Esophagus muscularis mucosa (tissue), 4 donors: Measurements from ENCODE around the gene SCGN. TPM values are rescaled to one million over a fixed set of nuclear protein-coding genes. Genes with fewer than 3 reads are reported as not detected.
A peak's percentile ranks its signal among the peaks of the same experiment; 100 is the strongest.

ENCODE experiments used
- DNase-seq: peaks from one replicate; pipeline ENCODE4 v3.0.0-alpha.2; 2017; ENCODE audit errors: extremely low spot score
- H3K27ac ChIP-seq, 4 donors: fragments of 200-600 bp; sonication (generic); replicated peaks in 1 of 4; 1 replicate in 3 of 4; 2 replicates in 1 of 4; pipeline ENCODE4 v1.5.1; 2016 to 2019; ENCODE audit warnings: mild to moderate bottlenecking in 1 of 4
- H3K27me3 ChIP-seq, 4 donors: fragments of 200-600 bp; sonication (generic); one replicate each; pipeline versions ENCODE4 v1.5.1 to v1.6.0; 2016 to 2019
- H3K36me3 ChIP-seq, 4 donors: fragments of 200-600 bp; sonication (generic); one replicate each; pipeline ENCODE4 v1.5.1; 2016 to 2019
- H3K4me1 ChIP-seq, 4 donors: fragments of 200-600 bp; sonication (generic); one replicate each; pipeline ENCODE4 v1.5.1; 2016 to 2019
- H3K4me3 ChIP-seq, 4 donors: fragments of 200-600 bp; sonication (generic); 1 replicate in 2 of 4; 2 replicates in 2 of 4; pipeline ENCODE4 v1.5.1; 2016 to 2019; ENCODE audit warnings: mild to moderate bottlenecking in 4 of 4, moderate library complexity in 1 of 4
- H3K9me3 ChIP-seq, 4 donors: fragments of 200-600 bp; sonication (generic); 1 replicate in 3 of 4; 2 replicates in 1 of 4; pipeline ENCODE4 v1.5.1; 2016 to 2019
- CTCF ChIP-seq, 3 experiments: fragments of 200-600 bp in 2 of 3; fragments of 450-650 bp in 1 of 3; sonication (generic) in 2 of 3; IDR thresholded peaks; one replicate each; pipeline ENCODE4 v1.5.1; 2017 to 2019; ENCODE audit warnings: antibody characterized with exemption in 3 of 3, mild to moderate bottlenecking in 2 of 3, moderate library complexity in 1 of 3
- EP300 ChIP-seq: sonication (generic); formaldehyde crosslinking; IDR thresholded peaks from one replicate; pipeline ENCODE4 v1.6.1; 2017; ENCODE audit warnings: antibody characterized with exemption
- POLR2A ChIP-seq: fragments of 450-650 bp; IDR thresholded peaks from one replicate; pipeline ENCODE4 v1.6.1; 2017; ENCODE audit warnings: antibody characterized with exemption, moderate library complexity, mild to moderate bottlenecking, low read depth
- POLR2AphosphoS5 ChIP-seq, 2 donors: sonication (generic); formaldehyde crosslinking; IDR thresholded peaks; one replicate each; pipeline ENCODE4 v1.6.1; 2017; ENCODE audit warnings: antibody characterized with exemption in 2 of 2
- WGBS: methylation state at CpG from one replicate; pipeline ENCODE4 v1.1.5; 2018; 5-methylcytosine and 5-hydroxymethylcytosine counted together
- intact Hi-C: fragments of 100-400 bp; cut with DNase I; formaldehyde crosslinking; loops from one replicate; pipeline ENCODE4 v1.15.1; 2023
- total RNA-seq, 4 donors: library from RNA; depleted of rRNA; stranded (reverse); fragments of >200 nt; gene quantifications; one replicate each; pipeline versions ENCODE4 v1.1.0 to v1.2.1, GENCODE V29; 2016

Gene SCGN
- total RNA-seq, 4 donors from 2014 or later = 0.83 to 2.7 (median 1.7) TPM

GRCh38 chr6:25713824-25714223 lies 61.8 kb downstream of the SCGN start:
- Histone ChIP-seq H3K4me1 (no peaks in the 10 kb centered on the region), H3K4me3 (no peak overlapping the region), H3K27ac (no peak overlapping the region), H3K27me3 (peaks cover 0 to 4% (median 0%) of the 10 kb centered on the region in 4 donors), H3K9me3 (no peaks in the 10 kb centered on the region), H3K36me3 (no peaks in the 10 kb centered on the region)
- 50% methylated on average over 1 of the region's 1 CpG for WGBS
- no peak for DNase-seq
- intact Hi-C loops = no loop called here
- no peak for TF ChIP-seq POLR2A
- no peak for TF ChIP-seq POLR2AphosphoS5 (IDR thresholded peaks at IDR 0.05)
- TF ChIP-seq CTCF (IDR thresholded peaks at IDR 0.05) = no peak
- no peak for TF ChIP-seq EP300

GRCh38 chr6:25714765-25715164 lies 62.8 kb downstream of the SCGN start:
- H3K9me3 ChIP-seq = no peaks in the 10 kb centered on the region
- H3K4me3 ChIP-seq = no peak overlapping the region
- 28% methylated on average over 3 of the region's 3 CpGs for WGBS
- TF ChIP-seq EP300 = no peak
- TF ChIP-seq POLR2AphosphoS5 (IDR thresholded peaks at IDR 0.05) = no peak
- no peak for TF ChIP-seq POLR2A
- no peak for TF ChIP-seq CTCF (IDR thresholded peaks at IDR 0.05)
- no peaks in the 10 kb centered on the region for H3K27me3 ChIP-seq
- H3K36me3 ChIP-seq = no peaks in the 10 kb centered on the region
- DNase-seq = no peak
- H3K4me1 ChIP-seq = no peaks in the 10 kb centered on the region
- intact Hi-C loops = no loop called here
- no peak overlapping the region for H3K27ac ChIP-seq

GRCh38 chr6:25715794-25716193 lies 63.8 kb downstream of the SCGN start:
- DNase-seq = no peak
- Histone ChIP-seq H3K4me3 (no peak overlapping the region), H3K9me3 (no peaks in the 10 kb centered on the region), H3K27me3 (peaks cover 0 to 9% (median 0%) of the 10 kb centered on the region in 4 donors), H3K27ac (no peak overlapping the region), H3K4me1 (no peaks in the 10 kb centered on the region), H3K36me3 (no peaks in the 10 kb centered on the region)
- 60% methylated on average over 4 of the region's 4 CpGs for WGBS
- no peak for TF ChIP-seq POLR2A
- TF ChIP-seq POLR2AphosphoS5 (IDR thresholded peaks at IDR 0.05) = no peak
- TF ChIP-seq EP300 = no peak
- intact Hi-C loops = no loop called here

GRCh38 chr6:25717866-25718740 lies 66.1 kb downstream of the SCGN start:
- WGBS = 33% methylated on average over 6 of the region's 6 CpGs
- H3K36me3 ChIP-seq = no peaks in the 10 kb centered on the region
- H3K27me3 ChIP-seq = peaks cover 0 to 11% (median 0%) of the 10 kb centered on the region in 4 donors
- TF ChIP-seq POLR2AphosphoS5 (IDR thresholded peaks at IDR 0.05) = no peak
- TF ChIP-seq CTCF (IDR thresholded peaks at IDR 0.05) = peak in 1 of 3 experiments; percentile 50
- no peak for TF ChIP-seq POLR2A
- TF ChIP-seq EP300 = no peak
- H3K27ac ChIP-seq = no peak overlapping the region
- intact Hi-C loops = no loop called here
- H3K4me3 ChIP-seq = no peak overlapping the region
- H3K9me3 ChIP-seq = no peaks in the 10 kb centered on the region
- H3K4me1 ChIP-seq = no peaks in the 10 kb centered on the region
- no peak for DNase-seq

- no peaks in the 10 kb centered on the region for H3K4me1 ChIP-seq
- H3K27ac ChIP-seq = no peak overlapping the region
- TF ChIP-seq CTCF (IDR thresholded peaks at IDR 0.05) (no peak), POLR2AphosphoS5 (IDR thresholded peaks at IDR 0.05) (no peak), POLR2A (no peak), EP300 (no peak)
- DNase-seq = no peak
- H3K36me3 ChIP-seq = no peaks in the 10 kb centered on the region
- intact Hi-C loops = no loop called here
- no peaks in the 10 kb centered on the region for H3K9me3 ChIP-seq
- H3K27me3 ChIP-seq = peaks cover 0 to 24% (median 0%) of the 10 kb centered on the region in 4 donors
- 92% methylated on average over 37 of the region's 37 CpGs for WGBS
- H3K4me3 ChIP-seq = no peak overlapping the region
Measured at GRCh38 chr6:25726122-25726911, 74.3 kb downstream of the SCGN start.
